Hematopoietic multipotent progenitor cell (in vitro differentiated cells): ENCODE measurements around the gene SCLY. TPM values are rescaled to one million over a fixed set of nuclear protein-coding genes. Genes with fewer than 3 reads are reported as not detected.

Experiments used
- DNase-seq, 3 donors: peaks; one replicate each; pipeline ENCODE4 v3.0.0-alpha.2; 2011 to 2015; ENCODE audit warnings: low read depth in 2 of 3, low spot score in 2 of 3
- total RNA-seq: library from RNA; depleted of rRNA; stranded (reverse); fragments of >200 nt; gene quantifications from one replicate; pipeline ENCODE4 v1.2.3, GENCODE V29; 2012

SCLY gene
- total RNA-seq, 1 donor = 13.2 TPM

DNA sequence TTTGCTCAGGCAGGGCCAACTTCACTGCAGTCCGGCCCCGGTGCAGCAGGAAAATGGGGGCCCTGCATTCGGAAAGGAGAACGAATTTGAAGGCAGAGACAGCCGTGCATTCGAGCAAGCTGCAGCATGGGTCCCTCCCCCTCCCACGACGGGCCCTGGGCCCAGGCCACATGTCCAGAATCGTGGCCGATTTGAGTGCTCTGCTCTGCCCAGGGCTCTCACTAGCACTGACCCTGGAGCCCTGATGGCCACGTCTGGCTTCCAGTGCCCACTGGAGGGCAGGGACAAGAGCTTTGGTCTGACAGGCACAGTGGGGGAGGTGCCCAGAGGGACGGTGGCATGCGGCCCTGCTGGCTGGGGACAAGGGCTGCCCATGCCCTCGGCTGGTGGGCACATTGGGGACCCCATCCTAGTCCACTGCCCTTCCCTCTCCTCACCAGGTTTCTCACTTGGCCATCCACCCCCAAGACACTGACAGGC lies 63.2 kb downstream of the SCLY start:
- DNase-seq = no peak

DNA sequence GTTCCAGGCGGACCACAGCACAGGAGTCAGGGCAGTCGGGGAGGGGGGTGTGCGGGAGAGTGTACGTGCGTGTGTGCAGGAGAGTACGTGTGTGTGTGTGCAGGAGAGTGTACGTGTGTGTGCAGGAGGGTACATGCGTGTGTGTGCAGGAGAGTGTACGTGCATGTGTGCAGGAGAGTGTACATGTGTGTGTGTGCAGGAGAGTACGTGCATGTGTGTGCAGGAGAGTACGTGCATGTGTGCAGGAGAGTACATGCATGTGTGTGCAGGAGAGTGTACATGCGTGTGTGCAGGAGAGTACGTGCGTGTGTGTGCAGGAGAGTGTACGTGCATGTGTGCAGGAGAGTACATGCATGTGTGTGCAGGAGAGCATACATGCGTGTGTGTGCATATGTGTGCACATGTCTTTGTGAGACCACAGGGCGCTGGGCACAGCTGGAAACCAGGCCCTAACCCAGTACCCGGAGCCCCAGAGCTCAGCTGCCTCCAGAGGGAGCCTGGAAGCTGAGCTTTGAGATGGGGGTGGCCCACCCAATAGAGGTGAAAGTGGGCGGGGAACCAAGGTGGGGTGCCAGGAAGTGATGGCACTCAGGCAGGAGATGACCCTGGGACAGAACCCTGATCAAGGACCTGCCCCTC lies 63.8 kb downstream of the SCLY start:
- DNase-seq = no peak

DNA sequence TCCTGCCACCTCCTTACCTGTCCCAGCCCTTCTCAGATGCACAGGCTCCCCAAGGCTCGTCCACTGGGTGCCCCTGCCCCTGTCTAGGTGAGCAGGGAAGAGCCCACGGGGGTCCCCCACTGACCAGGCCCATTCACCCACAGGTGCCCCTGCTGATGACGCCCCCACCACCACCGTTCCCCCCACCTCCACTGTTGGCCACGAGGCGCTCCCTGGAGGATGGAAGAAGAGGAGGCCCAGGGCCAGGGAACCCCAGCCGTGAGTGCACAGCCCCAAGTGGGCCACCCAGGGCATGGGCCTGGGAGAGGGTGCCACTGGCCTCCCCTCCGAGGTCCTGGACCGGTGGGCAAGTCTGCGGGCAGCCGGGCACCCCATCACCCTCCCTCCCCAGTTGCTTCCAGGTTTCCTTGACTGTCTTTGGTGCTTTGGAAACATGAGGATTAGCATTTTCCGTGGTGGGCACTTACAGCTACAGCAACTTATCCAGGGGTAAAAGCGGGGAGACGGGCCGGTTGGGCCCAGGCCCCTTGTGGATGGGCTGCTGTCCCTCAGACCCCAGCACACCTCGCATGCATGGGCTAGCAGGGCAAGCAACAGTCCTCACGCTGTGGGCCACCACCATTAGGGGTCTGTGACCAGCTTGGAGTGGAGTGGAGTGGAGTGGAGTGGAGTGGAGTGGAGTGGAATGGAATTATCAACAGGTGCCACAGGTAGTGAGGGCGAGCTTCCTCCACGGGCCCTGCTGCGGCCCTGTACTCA lies 64.5 kb downstream of the SCLY start:
- DNase-seq = no peak

DNA sequence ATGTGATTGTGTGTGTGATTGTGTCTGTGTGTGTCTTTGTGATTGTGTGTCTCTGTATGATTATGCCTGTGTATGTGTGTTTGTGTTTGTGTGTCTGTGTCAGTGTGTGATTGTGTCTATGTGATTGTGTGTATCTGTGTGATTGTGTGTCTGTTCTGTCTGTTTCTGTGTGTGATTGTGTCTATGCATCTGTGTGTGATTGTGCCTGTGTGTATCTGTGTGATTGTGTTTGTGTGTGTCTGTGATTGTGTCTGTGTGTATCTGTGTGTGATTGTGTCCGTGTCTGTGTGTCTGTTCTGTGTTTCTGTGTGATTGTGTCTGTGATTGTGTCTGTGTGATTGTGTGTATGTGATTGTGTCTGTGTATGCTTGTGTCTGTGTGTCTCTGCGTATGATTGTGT lies 65.5 kb downstream of the SCLY start:
- DNase-seq = no peak

DNA sequence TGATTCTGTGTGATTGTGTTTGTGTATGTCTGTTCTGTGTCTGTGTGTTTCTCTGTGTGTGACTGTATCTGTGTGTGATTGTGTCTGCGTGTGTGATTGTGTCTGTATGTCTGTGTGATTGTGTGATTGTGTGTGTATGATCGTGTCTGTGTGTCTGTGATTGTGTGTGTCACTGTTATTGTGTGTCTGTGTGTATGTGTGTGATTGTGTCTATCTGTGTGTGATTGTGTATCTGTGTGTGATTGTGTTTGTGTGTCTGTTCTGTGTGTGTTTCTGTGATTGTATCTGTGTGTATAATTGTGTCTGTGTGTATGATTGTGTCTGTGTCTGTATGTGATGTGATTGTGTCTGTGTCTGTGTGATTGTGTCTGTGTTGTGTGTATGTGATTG lies 66.0 kb downstream of the SCLY start:
- DNase-seq = no peak

DNA sequence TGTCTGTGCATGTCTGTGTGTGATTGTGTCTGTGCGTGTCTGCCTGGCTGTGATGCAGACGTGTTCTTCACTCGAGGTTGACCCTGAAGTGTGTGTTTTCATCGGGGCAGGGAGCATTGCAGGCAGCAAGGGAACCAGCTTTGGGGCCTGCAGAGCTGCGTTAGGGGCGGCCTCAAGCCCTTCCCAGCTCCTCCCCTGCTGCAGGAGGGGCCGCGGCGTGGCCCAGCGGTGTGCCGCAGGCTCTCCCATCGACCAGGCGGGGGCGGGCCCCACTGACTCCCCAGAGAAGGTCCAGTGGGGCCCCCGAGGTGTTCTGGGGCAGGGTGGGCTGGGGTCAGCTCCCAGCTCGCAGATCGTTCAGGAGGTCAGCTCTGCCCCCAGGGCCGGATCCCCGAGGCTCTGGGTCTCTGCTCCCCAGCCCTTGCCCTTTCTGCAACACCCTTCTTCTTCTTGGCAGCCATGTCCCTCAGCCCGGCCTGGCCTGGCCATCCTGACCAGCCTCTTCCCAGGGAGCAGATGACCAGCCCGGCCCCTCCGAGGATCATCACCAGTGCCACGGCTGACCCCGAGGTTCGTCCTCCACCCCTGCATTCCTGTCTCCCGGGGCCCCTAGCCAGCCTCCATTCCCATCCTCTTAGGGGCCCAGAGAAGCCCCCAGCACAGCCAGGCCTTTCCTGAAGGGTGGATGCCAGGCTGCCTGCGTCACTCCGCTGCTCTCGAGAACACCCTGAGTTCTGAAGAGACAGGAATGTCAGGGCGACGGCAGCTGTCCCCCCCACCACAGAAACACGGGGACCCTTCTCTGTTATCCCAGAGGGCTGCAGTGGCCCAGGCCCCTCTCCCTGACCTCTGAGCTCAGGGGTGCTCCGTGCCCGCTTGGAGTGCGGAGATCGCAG lies 66.6 kb downstream of the SCLY start:
- peak in 1 of 3 donors; percentile 32 for DNase-seq

DNA sequence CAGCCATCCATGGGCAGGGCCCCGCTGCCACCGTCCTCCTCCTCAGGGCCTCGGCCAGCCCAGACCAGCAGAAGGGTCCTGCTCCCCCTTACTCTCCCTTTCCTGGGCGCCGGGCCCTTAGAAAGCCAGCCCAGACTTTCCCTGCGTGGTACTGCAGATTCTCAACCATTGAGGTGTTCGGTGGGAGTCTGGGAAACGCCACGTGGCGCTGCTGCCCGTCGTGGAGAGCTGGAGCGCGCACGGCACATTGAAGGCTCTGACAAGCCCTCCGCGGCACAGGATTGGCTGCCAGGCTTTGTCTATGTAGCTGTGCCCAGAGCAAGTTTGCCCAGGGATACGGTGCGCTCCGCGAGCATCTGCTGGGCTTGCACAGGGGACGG lies 67.2 kb downstream of the SCLY start:
- no peak for DNase-seq

DNA sequence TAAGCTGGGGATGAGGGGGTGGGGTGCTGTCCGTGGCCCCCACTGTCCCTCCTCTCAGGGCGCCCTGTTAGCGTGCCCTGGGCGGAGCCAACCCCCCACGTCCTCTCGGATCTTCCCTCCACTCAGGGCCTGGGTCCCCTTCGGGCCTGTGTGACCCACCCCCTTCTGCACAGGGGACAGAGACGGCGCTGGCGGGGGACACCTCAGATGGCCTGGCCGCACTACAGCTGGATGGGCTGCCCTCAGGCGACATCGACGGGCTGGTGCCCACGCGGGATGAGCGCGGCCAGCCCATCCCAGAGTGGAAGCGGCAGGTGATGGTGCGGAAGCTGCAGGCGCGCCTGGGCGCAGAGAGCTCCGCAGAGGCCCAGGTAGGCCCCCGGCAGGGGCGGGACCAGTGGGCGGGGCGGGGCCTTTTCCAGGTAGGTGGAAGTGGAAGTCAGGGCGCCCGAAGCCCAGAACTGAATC lies 67.8 kb downstream of the SCLY start:
- no peak for DNase-seq

DNA sequence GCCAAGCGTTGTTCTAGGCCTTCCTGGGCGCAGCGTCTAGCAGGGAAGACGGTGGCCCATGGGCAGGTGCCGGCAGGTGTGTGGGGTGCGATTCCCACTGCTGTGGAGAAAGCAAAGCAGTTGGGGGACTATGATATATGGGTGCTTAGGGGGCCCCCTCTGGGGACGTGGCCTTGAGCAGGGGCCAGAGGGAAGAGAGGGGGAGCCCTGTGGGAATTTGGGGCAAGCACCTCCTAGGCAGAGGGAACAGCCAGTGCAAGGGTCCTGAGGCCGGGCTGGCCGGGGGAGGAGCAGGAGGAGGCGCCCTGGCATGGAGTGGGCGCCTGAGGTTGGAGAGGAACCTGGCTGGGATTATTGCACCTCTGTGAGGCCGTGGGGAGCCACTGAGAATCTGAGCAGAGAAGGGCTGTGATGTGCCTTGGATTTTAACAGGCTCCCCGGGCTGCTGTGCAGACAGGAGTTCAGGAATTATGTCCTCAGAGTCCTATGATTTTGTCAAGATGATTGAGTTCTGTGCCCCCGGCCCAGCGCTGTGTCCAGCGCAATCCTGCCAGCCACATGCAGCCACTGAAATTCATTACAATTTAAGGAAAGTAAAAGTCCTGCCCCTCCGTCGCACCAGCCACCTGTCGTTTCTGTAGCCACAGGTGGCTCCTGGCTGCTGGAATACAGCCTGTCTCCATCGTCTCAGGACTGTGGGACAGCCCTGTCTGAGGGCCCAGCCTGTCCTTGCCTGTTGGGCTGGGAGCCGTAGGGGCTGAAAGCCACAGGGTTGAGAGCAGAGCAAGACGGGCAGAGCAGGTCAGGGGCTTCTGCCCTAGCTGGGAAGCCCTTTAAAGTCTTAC lies 68.6 kb downstream of the SCLY start:
- DNase-seq = no peak

DNA sequence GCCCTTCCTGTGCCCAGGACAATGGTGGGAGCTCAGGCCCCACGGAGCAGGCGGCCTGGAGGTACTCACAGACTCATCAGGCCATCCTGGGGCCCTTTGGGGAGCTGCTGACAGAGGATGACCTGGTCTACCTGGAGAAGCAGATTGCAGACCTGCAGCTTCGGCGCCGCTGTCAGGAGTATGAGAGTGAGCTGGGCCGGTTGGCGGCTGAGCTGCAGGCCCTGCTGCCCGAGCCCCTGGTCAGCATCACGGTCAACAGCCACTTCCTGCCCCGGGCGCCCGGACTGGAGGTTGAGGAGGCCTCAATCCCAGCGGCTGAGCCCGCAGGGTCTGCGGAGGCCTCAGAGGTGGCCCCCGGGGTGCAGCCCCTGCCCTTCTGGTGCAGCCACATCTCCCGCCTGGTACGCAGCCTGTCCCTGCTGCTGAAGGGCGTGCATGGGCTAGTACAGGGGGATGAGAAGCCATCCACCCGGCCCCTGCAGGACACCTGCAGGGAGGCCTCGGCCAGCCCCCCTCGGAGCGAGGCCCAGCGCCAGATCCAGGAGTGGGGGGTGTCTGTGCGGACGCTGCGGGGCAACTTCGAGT lies 69.4 kb downstream of the SCLY start:
- no peak for DNase-seq

DNA sequence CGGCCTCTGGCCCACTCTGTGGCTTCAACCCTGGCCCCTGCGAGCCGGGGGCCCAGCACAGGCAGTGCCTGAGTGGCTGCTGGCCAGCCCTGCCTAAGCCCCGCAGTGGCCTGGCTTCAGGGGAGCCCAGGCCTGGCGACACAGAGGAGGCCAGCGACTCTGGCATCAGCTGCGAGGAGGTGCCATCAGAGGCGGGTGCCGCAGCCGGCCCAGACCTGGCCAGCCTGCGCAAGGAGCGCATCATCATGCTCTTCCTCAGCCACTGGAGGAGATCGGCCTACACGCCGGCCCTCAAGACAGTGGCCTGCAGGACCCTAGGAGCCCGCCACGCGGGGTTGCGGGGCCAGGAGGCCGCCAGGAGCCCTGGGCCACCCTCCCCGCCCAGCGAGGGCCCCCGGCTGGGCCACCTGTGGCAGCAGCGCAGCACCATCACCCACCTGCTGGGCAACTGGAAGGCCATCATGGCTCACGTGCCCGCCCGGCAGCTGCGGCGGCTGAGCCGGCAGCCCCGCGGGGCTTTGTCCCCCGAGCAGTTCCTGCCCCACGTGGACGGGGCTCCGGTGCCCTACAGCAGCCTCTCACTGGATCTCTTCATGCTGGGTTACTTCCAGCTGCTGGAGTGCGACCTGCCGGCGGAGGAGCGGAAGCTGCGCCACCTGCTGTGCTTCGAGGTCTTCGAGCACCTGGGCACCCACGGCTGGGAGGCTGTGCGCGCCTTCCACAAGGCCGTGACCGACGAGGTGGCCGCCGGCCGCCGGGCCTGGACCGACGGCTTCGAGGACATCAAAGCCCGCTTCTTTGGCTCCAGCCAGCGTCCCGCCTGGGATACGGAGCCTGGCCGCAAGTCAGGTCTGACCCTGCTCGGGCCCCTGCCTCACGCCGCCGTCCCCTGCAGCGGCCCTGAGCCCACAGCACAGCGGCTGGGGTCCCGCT lies 70.2 kb downstream of the SCLY start:
- no peak for DNase-seq

DNA sequence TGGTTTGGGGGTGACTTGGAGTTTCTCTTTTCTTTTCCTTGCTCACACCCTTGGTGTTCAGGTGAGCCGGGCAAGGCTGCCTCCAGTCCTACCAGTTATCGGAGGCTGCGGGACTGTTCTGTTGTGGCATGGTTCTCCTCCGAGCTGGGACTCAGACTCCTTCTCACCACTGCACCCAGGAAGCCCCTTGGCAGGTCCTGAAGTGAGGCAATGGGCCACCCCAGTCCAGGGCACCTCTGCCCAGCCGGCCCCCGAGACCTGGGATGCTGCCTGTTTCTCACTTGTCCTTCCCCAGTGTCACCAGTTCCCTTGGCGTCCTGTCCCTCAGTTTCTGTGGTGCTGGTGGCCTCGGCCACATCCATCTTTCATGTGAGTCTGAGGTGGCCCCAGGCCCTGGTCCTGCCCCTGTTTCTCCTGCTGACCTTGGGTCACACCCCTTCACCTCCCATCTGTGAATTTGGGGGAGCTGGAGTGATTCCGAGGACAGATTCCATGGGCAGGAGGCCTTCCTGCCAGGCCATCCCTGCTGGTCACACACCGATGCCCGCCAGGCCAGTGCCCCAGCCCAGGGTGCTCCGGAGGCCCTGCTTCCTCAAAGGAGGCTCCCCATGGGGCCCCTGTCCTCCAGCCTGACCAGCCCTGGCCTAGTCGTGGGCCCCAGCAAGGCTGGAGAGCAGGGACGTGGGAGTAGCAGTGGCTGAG lies 71.1 kb downstream of the SCLY start:
- DNase-seq = no peak

DNA sequence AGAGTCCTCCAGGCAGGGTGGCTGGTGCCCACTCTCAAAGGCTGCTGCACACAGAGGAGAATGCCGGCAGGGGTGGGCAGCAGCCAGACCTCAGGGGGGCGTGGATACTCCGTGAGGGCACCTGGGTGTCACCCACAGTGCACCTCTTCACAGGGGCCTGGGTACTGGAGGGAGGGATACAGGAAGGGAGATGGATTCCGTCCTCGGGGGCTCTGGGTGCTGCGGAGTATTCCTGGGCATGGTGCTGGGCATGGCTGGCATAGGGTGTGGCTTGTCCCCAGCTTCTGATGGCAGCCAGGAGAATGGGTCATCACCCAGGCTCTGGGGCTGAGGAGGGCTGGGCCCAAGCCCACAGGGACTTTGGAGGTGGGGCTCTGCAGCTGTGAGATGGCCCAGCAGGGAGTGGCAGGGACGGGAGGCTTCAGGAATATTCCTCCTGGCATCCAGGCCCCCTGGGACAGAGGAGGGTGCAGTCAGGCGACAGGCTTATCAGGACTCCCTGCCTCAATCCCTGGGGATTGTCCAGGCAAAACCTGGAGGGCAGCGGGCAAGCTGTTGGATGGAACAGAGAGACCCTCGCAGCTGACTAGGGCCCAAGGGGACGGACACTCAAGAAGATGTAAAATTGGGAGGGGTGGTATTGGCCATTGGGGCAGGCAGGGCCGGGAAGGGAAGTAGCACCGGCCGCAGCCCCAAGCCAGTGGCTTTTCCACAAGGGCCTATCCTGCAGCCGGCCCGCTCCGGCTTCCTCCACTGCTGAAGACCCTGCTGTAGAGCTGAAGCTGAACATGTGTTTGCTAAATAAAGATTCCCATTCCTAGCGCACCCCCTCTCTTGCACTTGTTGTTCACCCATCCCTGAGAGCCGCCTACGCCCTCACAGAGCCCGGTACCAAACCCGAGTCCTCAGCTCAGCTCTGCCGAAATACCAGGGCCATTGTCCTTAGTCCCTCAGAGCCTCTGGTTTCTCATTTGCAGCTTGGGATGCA lies 72.0 kb downstream of the SCLY start:
- DNase-seq = no peak

DNA sequence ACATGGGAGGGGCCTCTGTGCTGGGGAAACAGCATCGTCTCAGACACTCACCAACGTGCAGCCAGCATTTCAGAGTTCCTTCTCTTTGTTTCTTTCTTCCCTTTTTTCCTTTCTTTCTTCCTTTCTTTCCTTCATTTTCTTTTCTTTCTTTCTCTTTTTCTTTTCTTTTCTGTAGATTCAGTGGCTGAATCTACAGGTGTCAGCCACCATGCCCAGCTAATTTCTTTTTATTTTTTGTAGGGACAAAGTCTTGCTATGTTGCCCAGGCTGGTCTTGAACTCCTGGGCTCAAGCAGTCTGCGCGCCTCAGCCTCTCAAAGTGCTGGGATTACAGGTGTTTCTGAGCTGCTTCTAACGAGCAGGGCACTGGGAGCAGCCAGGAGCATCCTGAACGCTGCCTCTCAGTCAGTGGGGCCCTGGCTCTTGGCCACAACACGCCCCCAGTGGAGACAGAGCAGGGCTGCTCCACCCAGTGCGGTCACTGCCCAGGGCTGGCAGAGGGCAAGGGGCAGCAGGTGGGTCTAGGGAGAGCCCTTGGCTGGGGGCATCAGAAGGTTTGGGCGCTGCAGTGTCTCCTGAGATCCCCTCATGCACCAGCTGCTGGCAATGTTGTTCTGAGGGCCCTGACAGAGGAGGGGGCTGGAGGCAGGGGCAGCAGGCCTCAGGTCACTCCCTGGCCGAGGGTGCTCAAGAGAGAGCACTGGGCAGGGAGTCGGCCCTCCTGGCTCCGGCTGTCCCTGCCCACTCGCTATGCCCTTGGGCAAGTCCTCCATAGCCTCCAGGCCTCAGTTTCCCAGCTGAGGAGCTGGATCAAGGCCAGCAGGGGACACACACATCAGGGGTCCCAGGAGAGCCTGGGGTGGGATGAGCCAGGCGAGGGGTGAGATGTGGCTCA lies 72.9 kb downstream of the SCLY start:
- no peak for DNase-seq

DNA sequence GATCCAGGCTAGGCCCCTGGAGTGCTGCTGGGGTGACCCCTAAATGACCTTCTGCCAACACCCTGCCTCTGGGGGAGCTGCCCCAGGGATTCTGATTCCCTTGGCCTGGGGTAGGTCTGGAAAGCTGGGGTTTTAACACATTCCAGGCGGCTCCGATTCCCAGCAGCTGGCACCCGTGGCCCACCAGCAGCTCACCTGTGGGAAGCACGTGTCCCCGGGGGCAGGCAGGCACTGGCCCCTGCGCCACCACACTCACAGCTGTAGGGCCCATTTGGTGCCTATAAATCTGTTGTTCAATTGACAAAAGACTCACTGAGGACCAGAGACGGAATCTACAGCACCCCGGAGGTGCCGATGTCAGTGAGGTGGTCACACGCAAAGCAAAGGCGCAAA lies 73.6 kb downstream of the SCLY start:
- DNase-seq = no peak

DNA sequence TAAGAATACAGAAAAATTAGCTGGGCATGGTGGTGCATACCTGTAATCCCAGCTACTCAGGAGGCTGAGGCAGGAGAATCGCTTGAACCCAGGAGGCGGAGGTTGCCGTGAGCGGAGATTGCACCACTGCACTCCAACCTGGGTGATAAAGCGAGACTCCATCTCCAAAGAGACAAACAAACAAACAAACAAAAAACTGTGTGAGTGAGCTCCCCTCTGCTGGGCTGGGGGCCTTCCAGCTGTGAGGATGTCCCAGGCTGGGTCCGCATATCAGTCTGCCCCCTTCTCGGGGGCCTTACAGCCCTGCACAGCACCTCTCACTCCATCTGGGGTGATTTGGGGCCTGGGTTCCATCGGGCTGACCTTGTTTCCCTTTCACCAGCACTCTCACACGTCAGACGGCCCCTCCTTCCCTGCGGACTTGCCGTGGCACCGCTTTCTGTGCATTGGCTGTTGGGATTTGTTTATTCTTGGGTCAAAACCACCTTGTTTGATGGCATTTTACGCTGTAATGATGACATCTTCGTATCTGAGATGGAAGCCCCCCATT lies 74.9 kb downstream of the SCLY start:
- DNase-seq = no peak
